GM21381 (cell line): ENCODE data around the gene ARPP21.

Source experiments
- ATAC-seq: cut with Tn5 transposase; IDR thresholded peaks from one replicate; pipeline ENCODE4 v1.9.1; 2021; ENCODE audit warnings: mild to moderate bottlenecking, moderate library complexity; ENCODE audit not compliant: unreplicated experiment

ARPP21 gene

GRCh38 chr3:35727179-35727578, 87.9 kb downstream of the ARPP21 start:
- no peak for ATAC-seq

GRCh38 chr3:35733341-35733740, 94.0 kb downstream of the ARPP21 start:
- ATAC-seq, result no peak

- no peak for ATAC-seq
Measured at GRCh38 chr3:35733864-35734263, 94.5 kb downstream of the ARPP21 start.

GRCh38 chr3:35737080-35737479, 97.8 kb downstream of the ARPP21 start:
- ATAC-seq, result no peak

GRCh38 chr3:35737527-35737926, 98.2 kb downstream of the ARPP21 start:
- ATAC-seq, result no peak

- no peak for ATAC-seq
Measured at GRCh38 chr3:35737934-35738706, 98.8 kb downstream of the ARPP21 start.

- no peak for ATAC-seq
Measured at GRCh38 chr3:35739181-35739809, 100.0 kb downstream of the ARPP21 start.

- ATAC-seq, result no peak
Measured at GRCh38 chr3:35739964-35740527, 100.7 kb downstream of the ARPP21 start.

GRCh38 chr3:35743218-35743617, 103.9 kb downstream of the ARPP21 start:
- ATAC-seq, result no peak

- no peak for ATAC-seq
Measured at GRCh38 chr3:35744419-35744818, 105.1 kb downstream of the ARPP21 start.

GRCh38 chr3:35745351-35745750, 106.0 kb downstream of the ARPP21 start:
- ATAC-seq, result no peak

- ATAC-seq, result no peak
Measured at GRCh38 chr3:35745802-35746484, 106.6 kb downstream of the ARPP21 start.

GRCh38 chr3:35746492-35746891, 107.2 kb downstream of the ARPP21 start:
- ATAC-seq, result no peak

GRCh38 chr3:35748144-35748543, 108.8 kb downstream of the ARPP21 start:
- ATAC-seq, result no peak

GRCh38 chr3:35751207-35751606, 111.9 kb downstream of the ARPP21 start:
- ATAC-seq, result no peak

GRCh38 chr3:35757991-35758757, 118.8 kb downstream of the ARPP21 start:
- no peak for ATAC-seq

GRCh38 chr3:35760146-35760545, 120.8 kb downstream of the ARPP21 start:
- no peak for ATAC-seq

- ATAC-seq, result no peak
Measured at GRCh38 chr3:35761311-35761710, 122.0 kb downstream of the ARPP21 start.

GRCh38 chr3:35772381-35773015, 133.2 kb downstream of the ARPP21 start:
- no peak for ATAC-seq

GRCh38 chr3:35773417-35773816, 134.1 kb downstream of the ARPP21 start:
- no peak for ATAC-seq
